Esophagus (tissue), 2 donors: ENCODE measurements around the gene ZCCHC24. TPM values are rescaled to one million over a fixed set of nuclear protein-coding genes. Genes with fewer than 3 reads are reported as not detected.

Source experiments
- H3K27ac ChIP-seq, 2 donors: one replicate each; pipeline ENCODE4 v1.5.1; 2013; ENCODE audit warnings: low read depth in 2 of 2, mild to moderate bottlenecking in 2 of 2, inconsistent platforms in 1 of 2, low read length in 1 of 2, moderate library complexity in 1 of 2
- H3K27me3 ChIP-seq, 2 donors: one replicate each; pipeline ENCODE4 v1.6.1; 2013; ENCODE audit warnings: low read length in 2 of 2, control low read depth in 1 of 2, mild to moderate bottlenecking in 1 of 2; ENCODE audit not compliant: insufficient read depth in 2 of 2, control insufficient read depth in 1 of 2
- H3K36me3 ChIP-seq, 2 donors: one replicate each; pipeline ENCODE4 v1.6.1; 2013; ENCODE audit warnings: low read length in 1 of 2; ENCODE audit not compliant: control insufficient read depth in 2 of 2, insufficient read depth in 2 of 2
- H3K4me1 ChIP-seq, 2 donors: one replicate each; pipeline ENCODE4 v1.6.1; 2013; ENCODE audit warnings: low read length in 1 of 2; ENCODE audit not compliant: control insufficient read depth in 2 of 2, insufficient read depth in 2 of 2
- H3K4me3 ChIP-seq, 2 donors: one replicate each; pipeline ENCODE4 v1.5.1; 2013; ENCODE audit warnings: low read length in 2 of 2, mild to moderate bottlenecking in 2 of 2, low read depth in 1 of 2, moderate library complexity in 1 of 2
- H3K9me3 ChIP-seq, 2 donors: one replicate each; pipeline ENCODE4 v1.6.1; 2013; ENCODE audit warnings: mild to moderate bottlenecking in 2 of 2, low read depth in 1 of 2, low read length in 1 of 2, moderate library complexity in 1 of 2; ENCODE audit not compliant: control insufficient read depth in 2 of 2, insufficient read depth in 1 of 2
- WGBS, 2 donors: extraction: QIAGEN DNeasy Blood & Tissue Kit; methylation state at CpG; one replicate each; pipeline ENCODE4 v1.1.7; 2013; 5-methylcytosine and 5-hydroxymethylcytosine counted together
- polyA plus RNA-seq, 2 donors: library from polyadenylated mRNA; stranded (reverse); fragments of 200-250 nt; gene quantifications; one replicate each; pipeline ENCODE4 v1.2.3, GENCODE V29; 2013
- donor health status: healthy with polysubstance abuse.
- donor health status: Bipolar disorder and iron deficiency.

The ZCCHC24 gene
- polyA plus RNA-seq, 2 donors, result 3.3 to 6.5 TPM

DNA sequence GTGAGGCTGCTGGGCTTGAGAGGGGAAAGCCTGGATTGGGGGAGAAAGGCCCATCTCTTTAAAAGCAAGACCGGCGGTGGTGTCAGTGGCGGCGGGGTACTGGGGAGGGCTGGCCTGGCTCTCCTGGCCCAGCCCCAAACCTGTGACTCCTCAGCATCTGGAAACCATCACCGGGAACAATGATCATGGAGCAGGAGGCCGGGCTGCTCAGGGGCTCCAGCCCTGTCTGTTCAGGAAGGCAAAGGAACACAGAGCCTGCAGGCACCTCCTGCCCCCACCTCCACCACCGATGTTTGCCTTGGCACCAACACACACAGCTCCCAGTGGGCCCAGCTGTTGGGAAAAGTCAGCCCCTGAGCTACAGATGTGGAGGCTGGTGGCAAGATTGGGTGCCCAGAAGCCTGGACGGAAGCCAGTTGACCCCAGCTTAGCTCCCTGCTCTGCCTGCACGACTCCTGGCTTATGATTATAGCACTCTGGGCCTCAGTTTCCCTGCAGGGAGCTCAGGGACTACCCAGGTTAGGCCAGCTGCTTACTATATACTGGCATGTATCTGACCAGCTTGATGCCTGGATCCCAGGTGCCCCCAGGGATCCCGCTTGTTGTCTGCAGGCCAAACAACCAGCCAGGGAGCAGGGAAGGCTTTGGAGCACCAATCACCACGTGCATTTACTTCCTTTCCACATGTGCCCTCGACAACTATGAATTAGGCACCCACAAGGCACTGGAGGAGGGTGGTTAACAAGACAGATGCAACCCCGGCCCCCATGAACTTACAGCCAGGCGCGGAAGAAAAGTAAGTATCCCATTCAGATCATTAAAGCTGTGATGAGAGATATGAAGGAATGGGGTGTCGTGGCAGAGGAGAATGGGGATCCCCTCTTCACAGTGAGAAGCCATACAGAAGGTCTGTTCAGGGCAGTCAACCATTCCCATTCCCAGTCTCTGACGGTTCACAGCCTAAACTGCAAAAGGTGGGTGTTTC is 37.3 kb downstream of the ZCCHC24 start:
- Histone ChIP-seq H3K4me1 (peaks cover 11 to 45% of the 10 kb centered on the region in 2 donors), H3K36me3 (peaks cover 0 to 3% of the 10 kb centered on the region in 2 donors), H3K27ac (peak overlapping the region; percentile 27 to 59), H3K9me3 (no peaks in the 10 kb centered on the region), H3K4me3 (no peak overlapping the region), H3K27me3 (no peaks in the 10 kb centered on the region)
- 69 to 78% methylated on average over 17 of the region's 17 CpGs for WGBS, 2 donors

DNA sequence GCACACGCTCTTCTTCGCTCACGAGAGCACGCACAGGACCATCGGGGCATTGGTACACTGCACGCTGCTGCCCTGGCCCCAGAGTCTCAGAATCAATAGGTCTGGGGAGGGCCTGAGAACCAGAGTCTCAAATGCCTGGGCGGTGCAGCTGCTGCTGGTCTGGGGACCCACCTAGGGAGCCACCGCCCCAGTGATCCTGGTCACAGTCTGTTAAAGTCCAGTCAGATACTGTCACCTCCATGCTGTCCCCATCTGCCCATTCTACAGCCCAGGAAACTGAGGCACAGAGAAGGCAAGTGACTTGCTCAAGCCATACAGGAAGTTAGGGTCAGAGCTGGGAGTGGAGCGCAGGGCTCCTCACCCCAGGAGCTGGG is 38.0 kb downstream of the ZCCHC24 start:
- H3K36me3 ChIP-seq, result peaks cover 0 to 3% of the 10 kb centered on the region in 2 donors
- no peaks in the 10 kb centered on the region for H3K27me3 ChIP-seq
- no peak overlapping the region for H3K4me3 ChIP-seq
- no peaks in the 10 kb centered on the region for H3K9me3 ChIP-seq
- 81 to 90% methylated on average over 9 of the region's 9 CpGs for WGBS, 2 donors
- H3K27ac ChIP-seq, result peak overlapping the region; percentile 27 to 59
- H3K4me1 ChIP-seq, result peaks cover 11 to 46% of the 10 kb centered on the region in 2 donors

DNA sequence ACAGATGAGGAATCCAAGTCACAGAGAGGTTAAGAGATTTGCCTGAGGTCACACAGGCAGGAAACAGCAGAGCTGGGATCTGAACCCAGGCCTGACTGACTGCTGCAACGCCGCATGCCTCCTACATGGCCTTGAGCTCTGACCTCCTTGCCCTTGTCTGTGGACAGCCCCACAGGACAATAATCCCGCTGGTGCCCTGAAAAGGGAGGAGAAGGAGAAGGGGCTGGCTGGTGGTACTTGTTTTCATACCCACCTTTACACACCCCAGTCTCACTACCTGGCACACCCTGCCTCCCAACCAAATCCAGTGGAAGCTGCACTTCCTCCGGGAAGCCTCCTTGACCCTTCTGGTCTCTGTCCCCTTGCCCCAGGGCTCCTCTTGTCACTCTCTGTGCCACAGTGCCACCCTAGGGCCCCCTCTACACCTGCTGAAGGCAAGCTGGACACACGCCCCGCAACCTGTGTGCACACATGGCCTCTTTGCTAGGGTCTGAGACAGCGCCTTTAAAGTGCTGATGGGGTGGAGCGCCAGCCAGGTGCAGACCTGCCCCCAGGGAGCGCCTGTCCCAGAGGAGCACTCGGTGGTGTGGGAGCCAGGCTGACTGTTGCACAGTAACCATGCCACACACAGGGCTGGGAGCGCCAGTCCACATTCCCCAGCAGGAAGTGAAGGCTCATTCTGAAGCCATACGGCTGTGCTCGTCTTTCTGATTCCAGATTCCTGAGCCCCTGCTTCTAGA is 38.6 kb downstream of the ZCCHC24 start:
- WGBS, 2 donors, result 71 to 78% methylated on average over 13 of the region's 13 CpGs
- H3K4me1 ChIP-seq, result peaks cover 11 to 42% of the 10 kb centered on the region in 2 donors
- no peaks in the 10 kb centered on the region for H3K9me3 ChIP-seq
- no peak overlapping the region for H3K4me3 ChIP-seq
- peak overlapping the region; percentile 22 to 59 for H3K27ac ChIP-seq
- no peaks in the 10 kb centered on the region for H3K27me3 ChIP-seq
- H3K36me3 ChIP-seq, result no peaks in the 10 kb centered on the region

DNA sequence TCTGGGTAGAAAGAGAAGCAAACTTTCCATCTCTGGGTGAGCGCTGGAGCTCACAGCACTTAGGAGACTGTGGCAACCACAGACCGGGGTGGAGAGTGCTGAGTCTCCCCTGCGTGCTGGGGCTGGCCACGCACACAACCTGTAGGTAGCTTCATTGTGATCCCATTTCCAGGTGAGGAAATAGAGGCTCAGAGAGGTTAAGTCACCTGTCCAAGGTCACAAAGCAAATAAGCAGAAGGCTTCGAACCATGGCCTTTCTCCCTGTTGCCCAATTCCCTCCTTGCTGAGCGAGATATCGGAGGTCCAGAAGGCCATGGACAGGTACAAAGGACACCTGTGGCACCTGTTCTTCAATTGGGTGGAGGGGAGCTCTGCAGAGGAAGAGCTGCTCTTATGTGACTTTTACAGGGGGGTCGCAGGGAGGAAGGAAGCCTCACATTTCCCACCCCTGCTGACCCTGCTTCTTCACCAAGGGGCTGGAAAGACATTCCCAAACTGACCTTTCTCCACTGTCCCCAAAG is 39.4 kb downstream of the ZCCHC24 start:
- 71 to 75% methylated on average over 8 of the region's 8 CpGs for WGBS, 2 donors
- peaks cover 11 to 42% of the 10 kb centered on the region in 2 donors for H3K4me1 ChIP-seq
- H3K27ac ChIP-seq, result peak overlapping the region in 1 of 2 donors; percentile 37
- no peak overlapping the region for H3K4me3 ChIP-seq
- H3K9me3 ChIP-seq, result no peaks in the 10 kb centered on the region
- H3K27me3 ChIP-seq, result no peaks in the 10 kb centered on the region
- H3K36me3 ChIP-seq, result no peaks in the 10 kb centered on the region

DNA sequence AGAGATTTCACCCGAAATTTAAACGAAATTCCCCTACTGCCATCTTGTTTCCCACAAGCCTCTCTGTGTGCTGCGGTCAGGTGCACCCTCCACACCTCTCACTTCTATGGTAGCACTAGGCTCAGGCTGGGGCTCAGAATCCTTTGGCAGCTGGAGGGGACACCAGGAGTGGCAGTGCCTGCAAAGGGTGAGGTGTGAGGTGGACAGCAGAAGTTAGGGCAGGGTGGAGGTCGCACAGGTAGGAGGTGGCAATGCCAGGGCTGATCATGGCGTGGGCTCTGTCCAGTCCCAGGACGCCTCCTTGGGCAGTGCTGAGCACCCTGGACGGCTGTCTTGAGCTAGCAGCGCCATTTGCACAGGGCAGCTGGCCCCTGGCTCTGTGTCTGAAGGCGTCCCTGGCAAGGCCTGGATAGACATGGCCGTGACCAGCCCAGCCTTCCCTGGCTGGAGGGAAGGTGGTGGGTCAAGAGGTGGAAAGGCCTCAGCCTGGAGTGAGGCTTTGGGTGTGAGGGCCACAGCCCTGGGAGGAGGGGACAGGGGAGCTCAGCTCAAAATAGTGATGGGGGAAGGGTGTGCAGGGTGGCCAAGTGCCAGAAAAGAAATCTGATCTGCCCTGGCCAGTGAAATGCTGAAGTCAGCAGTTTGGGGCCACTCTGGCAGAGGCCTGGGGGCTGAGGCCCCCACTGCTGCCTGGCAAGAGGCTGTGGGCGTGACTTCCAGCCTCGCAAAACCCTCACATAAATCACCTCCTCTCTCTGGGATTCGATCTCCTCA is 40.0 kb downstream of the ZCCHC24 start:
- H3K4me3 ChIP-seq, result no peak overlapping the region
- 71 to 77% methylated on average over 13 of the region's 13 CpGs for WGBS, 2 donors
- peaks cover 11 to 42% of the 10 kb centered on the region in 2 donors for H3K4me1 ChIP-seq
- no peaks in the 10 kb centered on the region for H3K36me3 ChIP-seq
- H3K9me3 ChIP-seq, result no peaks in the 10 kb centered on the region
- H3K27me3 ChIP-seq, result no peaks in the 10 kb centered on the region
- peak overlapping the region; percentile 16 to 37 for H3K27ac ChIP-seq

DNA sequence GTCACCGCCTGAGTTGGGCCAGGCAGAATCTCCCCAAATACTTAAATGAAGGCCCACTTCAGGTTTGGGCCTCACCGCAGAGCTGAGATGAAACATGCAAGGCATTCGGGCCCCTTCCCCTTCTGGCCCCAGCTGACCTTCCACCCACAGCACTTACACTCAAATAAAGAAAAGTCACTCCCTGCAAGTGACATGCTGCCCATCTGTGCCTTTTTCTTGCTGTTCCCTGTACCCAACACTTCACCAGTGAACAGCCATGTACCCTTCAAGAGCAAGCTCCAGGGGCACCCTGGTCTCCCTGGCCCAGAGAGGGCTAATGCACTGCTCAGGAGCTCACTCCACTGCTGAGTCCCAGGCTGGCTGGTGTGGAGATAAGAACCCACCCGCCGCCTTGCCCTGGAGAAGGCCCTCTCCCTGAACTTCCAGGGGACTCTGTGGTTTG is 40.7 kb downstream of the ZCCHC24 start:
- Histone ChIP-seq H3K27ac (peak overlapping the region; percentile 30 to 65), H3K4me1 (peaks cover 11 to 39% of the 10 kb centered on the region in 2 donors), H3K9me3 (no peaks in the 10 kb centered on the region), H3K36me3 (no peaks in the 10 kb centered on the region), H3K4me3 (no peak overlapping the region), H3K27me3 (no peaks in the 10 kb centered on the region)
- WGBS, 2 donors, result 68 to 71% methylated on average over 5 of the region's 5 CpGs

DNA sequence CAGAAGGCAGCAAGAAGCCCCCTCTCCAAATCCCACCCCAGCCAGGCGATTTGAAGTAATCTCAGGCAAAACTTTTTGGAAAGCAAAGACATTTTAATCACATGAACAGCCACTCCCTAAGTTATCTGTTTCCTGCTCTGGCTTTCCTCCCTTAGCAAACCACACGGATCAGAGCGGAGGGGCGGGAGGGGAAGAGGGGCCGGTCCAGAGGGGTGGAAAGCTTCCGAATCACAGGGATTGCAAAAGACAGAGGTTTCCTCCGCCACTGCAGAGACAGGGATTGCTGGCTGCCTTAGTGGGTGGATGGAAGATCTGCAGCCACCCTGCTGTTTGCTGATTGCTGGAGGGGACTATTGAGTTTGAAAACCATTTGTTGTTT is 41.2 kb downstream of the ZCCHC24 start:
- H3K27ac ChIP-seq, result peak overlapping the region; percentile 65 to 76
- no peak overlapping the region for H3K4me3 ChIP-seq
- 32 to 36% methylated on average over 7 of the region's 7 CpGs for WGBS, 2 donors
- H3K27me3 ChIP-seq, result no peaks in the 10 kb centered on the region
- no peaks in the 10 kb centered on the region for H3K36me3 ChIP-seq
- no peaks in the 10 kb centered on the region for H3K9me3 ChIP-seq
- H3K4me1 ChIP-seq, result peaks cover 14 to 39% of the 10 kb centered on the region in 2 donors

DNA sequence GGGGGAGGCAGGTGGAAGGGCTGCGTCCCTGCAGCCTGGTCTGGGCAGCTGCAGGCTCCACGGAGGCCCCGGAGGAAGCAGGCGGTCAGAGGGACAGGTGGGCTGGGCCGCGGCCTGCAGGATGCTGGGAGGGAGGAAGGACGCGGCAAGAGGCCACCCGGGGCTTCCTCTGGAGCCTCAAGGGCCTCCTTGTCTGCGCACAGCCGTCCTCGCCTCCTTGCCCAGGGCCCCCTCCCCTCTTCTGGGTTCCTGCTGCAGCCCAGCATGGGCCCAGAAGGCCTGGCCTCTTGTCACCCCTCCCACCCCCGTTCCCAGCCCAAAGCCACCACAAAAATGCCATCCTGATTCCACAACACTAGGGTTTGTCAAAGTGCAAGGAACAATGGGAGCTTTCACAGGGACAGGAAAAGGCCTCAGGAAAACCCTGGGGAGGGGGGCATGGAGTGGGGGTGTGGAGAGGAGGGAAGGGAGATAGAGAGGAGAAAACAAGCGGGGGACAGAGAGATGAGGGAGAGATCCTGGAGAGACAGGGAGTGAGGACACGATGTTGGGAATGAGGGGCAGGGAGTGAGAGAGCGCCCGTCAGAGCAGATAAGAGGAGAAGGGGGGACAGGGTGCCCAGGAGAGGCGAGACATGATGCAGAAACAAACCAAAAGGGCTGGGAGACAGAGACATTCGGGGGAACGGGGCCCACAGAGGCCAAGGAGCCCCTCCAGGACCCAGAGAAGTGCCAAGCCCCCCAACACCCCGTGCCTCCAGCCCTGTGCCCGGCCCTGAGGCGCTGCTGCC is 41.8 kb downstream of the ZCCHC24 start:
- no peaks in the 10 kb centered on the region for H3K36me3 ChIP-seq
- H3K27ac ChIP-seq, result peak overlapping the region; percentile 65 to 76
- H3K4me3 ChIP-seq, result no peak overlapping the region
- peaks cover 14 to 34% of the 10 kb centered on the region in 2 donors for H3K4me1 ChIP-seq
- H3K9me3 ChIP-seq, result no peaks in the 10 kb centered on the region
- H3K27me3 ChIP-seq, result no peaks in the 10 kb centered on the region
- WGBS, 2 donors, result 54 to 59% methylated on average over 19 to 23 of the region's 23 CpGs
